HG03064 (cell line): ENCODE results near the gene TSHZ1.

Experiments used
- ATAC-seq: cut with Tn5 transposase; IDR thresholded peaks from one replicate; pipeline ENCODE4 v1.9.1; 2021; ENCODE audit warnings: low read depth; ENCODE audit not compliant: unreplicated experiment

TSHZ1 gene

DNA sequence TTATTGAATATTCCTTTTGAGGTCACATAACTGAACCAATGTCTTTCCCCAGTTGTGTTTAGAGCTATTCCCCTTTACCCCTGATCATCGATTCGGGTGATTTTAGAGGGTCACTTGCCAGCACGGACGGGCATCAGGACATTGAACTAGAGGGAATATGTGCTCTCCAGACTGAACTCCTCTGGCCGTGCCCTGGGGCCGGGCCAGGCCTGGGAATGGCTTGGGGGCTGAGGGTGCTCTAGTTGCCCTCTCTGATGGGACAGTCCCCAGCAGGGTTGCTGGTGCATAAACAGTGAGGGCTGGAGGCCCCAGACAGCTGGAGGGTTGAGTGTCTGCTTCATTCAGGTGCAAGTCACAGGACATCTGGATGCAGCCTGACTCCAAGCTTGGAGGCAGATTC lies 126.2 kb downstream of the TSHZ1 start:
- no peak for ATAC-seq

DNA sequence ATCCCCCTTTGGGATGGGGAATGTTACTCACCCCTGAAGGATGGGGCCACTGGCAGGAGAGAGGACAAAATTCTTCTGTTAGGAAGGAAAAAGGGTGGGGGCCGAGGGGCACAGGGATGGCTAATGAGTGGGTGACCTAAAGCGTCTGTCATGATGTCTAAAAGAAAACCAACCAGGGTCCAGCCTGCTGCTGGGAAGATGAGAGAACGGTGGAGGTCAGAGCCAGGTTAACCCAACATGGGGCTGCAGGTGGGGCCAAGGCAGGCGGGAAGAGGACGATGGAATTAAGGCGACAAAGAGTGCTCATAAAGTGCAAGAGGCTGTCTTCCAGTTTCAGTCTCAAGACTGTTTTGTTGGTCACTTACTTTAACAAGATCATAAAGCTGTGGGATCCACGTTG lies 126.8 kb downstream of the TSHZ1 start:
- ATAC-seq: no peak

DNA sequence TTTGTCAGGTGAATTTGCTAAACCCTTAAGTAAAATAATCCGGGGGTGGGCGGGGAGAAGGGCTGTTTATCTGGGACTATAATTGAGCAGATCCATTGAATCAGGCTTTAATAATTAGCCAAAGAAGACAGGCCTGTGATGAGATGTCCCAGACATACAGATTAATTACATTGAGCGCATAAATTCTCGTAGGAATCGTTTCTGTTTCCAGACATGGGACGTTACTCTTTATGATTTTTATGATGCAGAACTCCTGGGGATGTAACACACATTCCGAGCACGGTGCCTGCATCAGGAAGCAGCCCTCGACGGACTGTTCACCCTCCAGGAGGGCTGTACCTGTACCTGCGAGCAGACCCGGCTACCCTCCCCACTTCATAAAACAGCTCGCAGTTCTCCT lies 128.0 kb downstream of the TSHZ1 start:
- ATAC-seq: no peak
